ENCODE data around the gene SLAMF9. TPM values are rescaled to one million over a fixed set of nuclear protein-coding genes. Genes with fewer than 3 reads are reported as not detected.

SLAMF9 gene
- total and polyA plus RNA-seq, 2 of the 8 experiments (the other 6 are each of a cell fraction or from before 2014, with no cell fraction given): not detected

GRCh38 chr1:159908031-159908940 lies 45.8 kb downstream of the SLAMF9 start:
- Histone ChIP-seq H2BK20ac (ENCODE audit: low read length) (no peak overlapping the region), H2BK15ac (ENCODE audit: low read length) (no peak overlapping the region), H3K9ac (replicated peaks in 1 of 4; ENCODE audit: extremely low read depth in 1 of 4, low read depth in 3 of 4, low read length in 3 of 4) (no peak overlapping the region), H2BK12ac (ENCODE audit: low read depth, low read length) (no peak overlapping the region), H4K8ac (ENCODE audit: extremely low read depth, insufficient read depth, low read length) (no peak overlapping the region), H3K4me1 (replicated peaks in 1 of 4; ENCODE audit: control insufficient read depth in 3 of 4, insufficient read depth in 4 of 4, low read length in 3 of 4) (peaks cover 3 to 17% (median 12%) of the 10 kb centered on the region in 4 experiments), H3K56ac (replicated peaks; ENCODE audit: insufficient read length, low read depth, low read length) (no peak overlapping the region), H2AFZ (ENCODE audit: low read length) (no peak overlapping the region), H3K36me3 (ENCODE audit: control insufficient read depth in 2 of 4, insufficient read depth in 4 of 4, low read length in 3 of 4) (no peaks in the 10 kb centered on the region), H3K9me3 (ENCODE audit: insufficient read depth in 2 of 2, low read depth in 1 of 2, low read length in 1 of 2) (no peaks in the 10 kb centered on the region), H4K20me1 (replicated peaks in 1 of 2; ENCODE audit: control insufficient read depth in 1 of 2, insufficient read depth in 2 of 2, low read length in 2 of 2) (no peaks in the 10 kb centered on the region), H2AK5ac (ENCODE audit: low read depth, low read length) (no peak overlapping the region), H2BK120ac (replicated peaks; ENCODE audit: low read depth, low read length) (no peak overlapping the region), H3K18ac (ENCODE audit: extremely low read depth, low read length) (no peak overlapping the region), H3K79me1 (ENCODE audit: low read depth, low read length) (no peaks in the 10 kb centered on the region), H3K14ac (ENCODE audit: insufficient read length) (no peak overlapping the region), H4K91ac (replicated peaks; ENCODE audit: insufficient read length, low read length) (no peak overlapping the region), H2BK5ac (ENCODE audit: low read depth, low read length) (no peak overlapping the region), H3K23me2 (ENCODE audit: low read depth, low read length) (no peaks in the 10 kb centered on the region), H3K4me2 (ENCODE audit: insufficient read depth in 1 of 2, low read depth in 2 of 2, low read length in 2 of 2) (no peak overlapping the region), H3K27ac (ENCODE audit: low read depth, low read length) (no peak overlapping the region), H3K23ac (ENCODE audit: insufficient read length) (no peak overlapping the region), H3K79me2 (ENCODE audit: control insufficient read depth in 1 of 2, insufficient read depth in 2 of 2, low read length in 2 of 2) (no peaks in the 10 kb centered on the region), H3K27me3 (replicated peaks in 1 of 4; ENCODE audit: control insufficient read depth in 3 of 4, extremely low read depth in 1 of 4, insufficient read depth in 3 of 4, low read length in 3 of 4) (no peaks in the 10 kb centered on the region; a peak in 1 of 7 replicates), H4K5ac (ENCODE audit: insufficient read length, low read depth, low read length) (no peak overlapping the region), H3K4me3 (ENCODE audit: extremely low read depth in 1 of 4, insufficient read depth in 2 of 4, low read depth in 3 of 4, low read length in 4 of 4) (no peak overlapping the region), H3K4ac (replicated peaks; ENCODE audit: insufficient read length, low read depth, low read length) (no peak overlapping the region)
- FAIRE-seq (no peak), DNase-seq (ENCODE audit: low read depth in 1 of 2, low spot score in 2 of 2) (no peak)
- WGBS, 2 experiments (ENCODE audit: extremely low coverage in 1 of 2, insufficient coverage in 1 of 2, insufficient read length in 1 of 2, insufficient replicate concordance in 2 of 2, low coverage in 1 of 2, low lambda C conversion rate in 2 of 2, missing lambda C conversion rate in 1 of 2): 75% methylated on average over 9 of the region's 9 CpGs; no CpG with 5 or more reads in 1 of the 2 experiments
- ChIA-PET POLR2A (ENCODE audit: partially characterized antibody) (interaction anchor here (1.4 kb wide), 1 partner anchor 16 kb away, joined by 3 read pairs; no protein-coding TSS in a partner anchor), CTCF (ENCODE audit: partially characterized antibody) (interaction anchor here (0.6 to 1.6 kb wide), 8 partner anchors 8 to 99 kb away, joined by 3 to 4 read pairs (median 4); partner anchors contain the start of gene TAGLN2)
- TF ChIP-seq RBBP5 (IDR thresholded peaks at IDR 0.05; ENCODE audit: borderline replicate concordance, low read depth, low read length) (no peak), RAD21 (IDR thresholded peaks at IDR 0.05 in 1 of 2, conservative IDR thresholded peaks at IDR 0.05 in 1 of 2; ENCODE audit: low read depth in 2 of 2, low read length in 2 of 2) (no peak), MAFK (IDR thresholded peaks at IDR 0.05; ENCODE audit: low read depth, low read length) (no peak), JUND (IDR thresholded peaks at IDR 0.05; ENCODE audit: low read length) (no peak), NANOG (IDR thresholded peaks at IDR 0.05; ENCODE audit: insufficient read depth, low read depth, low read length, poor library complexity, severe bottlenecking) (no peak), SIN3A (conservative IDR thresholded peaks at IDR 0.05 in 1 of 2, IDR thresholded peaks at IDR 0.05 in 1 of 2; ENCODE audit: low read depth in 1 of 2, low read length in 2 of 2) (no peak), SP2 (IDR thresholded peaks at IDR 0.05; ENCODE audit: low read length) (no peak), TAF1 (IDR thresholded peaks at IDR 0.05; ENCODE audit: low read depth, low read length) (no peak), RFX5 (IDR thresholded peaks at IDR 0.05; ENCODE audit: borderline replicate concordance, low read depth, low read length) (no peak), POLR2A (IDR thresholded peaks at IDR 0.05; ENCODE audit: control extremely low read depth in 1 of 2, low read depth in 2 of 2, low read length in 2 of 2) (no peak), EZH2 (IDR thresholded peaks at IDR 0.05; ENCODE audit: low read depth, low read length, severe bottlenecking) (no peak)

All from H1 (cell line).